Urinary bladder (tissue), 4 donors: ENCODE data around the gene EDNRA. TPM values are rescaled to one million over a fixed set of nuclear protein-coding genes. Genes with fewer than 3 reads are reported as not detected.

Experiments used
- DNase-seq: peaks from one replicate; pipeline ENCODE4 v3.0.0-alpha.2; 2015; ENCODE audit errors: extremely low spot score
- H3K27ac ChIP-seq: one replicate; pipeline ENCODE4 v1.5.1; 2013; ENCODE audit warnings: low read depth, mild to moderate bottlenecking, moderate library complexity
- H3K36me3 ChIP-seq: one replicate; pipeline ENCODE4 v1.6.1; 2013; ENCODE audit warnings: mild to moderate bottlenecking, moderate library complexity; ENCODE audit not compliant: insufficient read depth
- H3K4me1 ChIP-seq: one replicate; pipeline ENCODE4 v1.6.1; 2013; ENCODE audit warnings: mild to moderate bottlenecking, moderate library complexity; ENCODE audit not compliant: insufficient read depth
- H3K4me3 ChIP-seq: one replicate; pipeline ENCODE4 v1.5.1; 2013; ENCODE audit warnings: low read depth, low read length
- WGBS: extraction: QIAGEN DNeasy Blood & Tissue Kit; methylation state at CpG from one replicate; pipeline ENCODE4 v1.1.7; 2013; 5-methylcytosine and 5-hydroxymethylcytosine counted together
- polyA plus RNA-seq: library from polyadenylated mRNA; stranded (reverse); fragments of 200-250 nt; gene quantifications from one replicate; pipeline ENCODE4 v1.2.3, GENCODE V29; 2013
- total RNA-seq: library from RNA; depleted of rRNA; stranded (reverse); fragments of >200 nt; gene quantifications from one replicate; pipeline ENCODE4 v1.2.3, GENCODE V29; 2014
- donor health status: healthy with polysubstance abuse.
- donor health status: healthy.

The EDNRA gene
- total and polyA plus RNA-seq, 2 donors, result 30.1 to 98.1 TPM

DNA sequence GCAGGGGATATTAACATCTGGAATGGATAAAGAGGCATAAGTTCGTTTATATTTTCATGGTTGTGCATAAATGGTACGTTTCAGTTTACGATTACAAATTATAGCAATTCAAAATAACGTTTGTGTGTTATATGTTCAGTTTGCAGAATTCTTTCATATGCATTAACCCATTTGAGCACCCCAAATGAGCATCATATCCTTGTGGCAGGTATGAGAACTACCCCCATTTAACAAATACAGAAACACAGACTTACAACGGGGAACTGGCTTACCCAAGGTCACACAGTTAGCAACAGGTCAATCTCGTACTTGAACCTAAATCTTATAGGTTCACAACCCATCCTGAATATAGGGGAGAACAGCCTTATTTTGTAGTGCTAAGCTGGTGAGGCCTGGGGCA lies 33.1 kb downstream of the EDNRA start:
- no peak overlapping the region for H3K27ac ChIP-seq
- no peak for DNase-seq
- H3K4me3 ChIP-seq, result no peak overlapping the region
- no peaks in the 10 kb centered on the region for H3K4me1 ChIP-seq
- WGBS, result 66% methylated on average over 6 of the region's 6 CpGs
- H3K36me3 ChIP-seq, result no peaks in the 10 kb centered on the region

DNA sequence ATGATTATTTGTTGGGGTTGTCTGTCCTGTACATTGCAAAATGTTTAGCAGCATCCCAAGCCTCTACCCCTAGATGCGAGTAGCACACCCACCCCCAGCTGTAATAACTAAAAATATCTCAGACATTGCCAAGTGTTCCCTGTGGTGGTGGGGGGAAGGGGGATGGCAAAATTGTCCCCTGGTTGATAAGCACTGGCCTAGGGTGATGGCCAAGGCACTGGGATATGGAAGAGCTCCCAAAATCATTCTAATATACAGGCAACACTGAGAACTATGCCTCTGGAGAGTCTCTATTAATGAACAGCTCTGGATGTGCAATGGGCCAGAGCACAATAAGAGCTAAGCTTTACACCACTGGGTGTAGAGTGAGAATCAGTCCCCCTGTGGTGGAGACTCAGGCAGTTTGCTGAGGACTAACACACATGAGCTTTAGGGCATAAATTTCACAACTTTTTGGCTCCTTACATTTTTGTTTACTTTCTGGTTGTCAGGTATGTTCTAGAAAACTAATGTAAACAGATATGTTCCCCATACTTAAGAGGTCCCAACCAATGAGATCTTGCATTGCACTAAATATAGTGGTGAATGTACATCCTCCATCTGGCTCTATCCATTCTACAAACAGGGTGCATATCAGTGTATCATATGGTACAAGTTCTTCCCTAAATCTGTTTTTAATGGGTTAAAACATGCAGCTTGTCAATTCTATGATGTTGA lies 34.5 kb downstream of the EDNRA start:
- WGBS, result 98% methylated on average over 1 of the region's 1 CpG
- Histone ChIP-seq H3K36me3 (no peaks in the 10 kb centered on the region), H3K4me1 (no peaks in the 10 kb centered on the region), H3K27ac (no peak overlapping the region), H3K4me3 (no peak overlapping the region)
- DNase-seq, result no peak

DNA sequence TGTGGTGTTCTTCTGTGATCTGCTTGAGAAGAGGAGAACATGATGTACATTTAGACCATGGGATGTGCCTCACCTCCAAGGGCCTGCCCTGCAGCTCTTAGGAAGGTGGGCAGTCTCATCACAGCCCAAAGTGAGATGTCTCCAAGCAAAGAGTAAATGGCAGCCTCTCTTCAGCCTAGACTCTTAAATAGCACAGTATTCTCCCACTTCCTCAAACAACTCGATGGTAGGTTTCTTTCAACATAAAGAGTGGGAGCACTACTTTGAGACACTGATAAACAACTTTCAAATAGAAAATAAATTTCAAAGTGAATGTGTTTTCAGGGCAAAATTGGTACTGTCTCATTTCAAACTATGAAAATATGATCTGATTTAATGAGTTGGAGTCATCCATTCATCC lies 35.2 kb downstream of the EDNRA start:
- no peaks in the 10 kb centered on the region for H3K36me3 ChIP-seq
- no peak for DNase-seq
- H3K4me1 ChIP-seq, result no peaks in the 10 kb centered on the region
- no peak overlapping the region for H3K4me3 ChIP-seq
- H3K27ac ChIP-seq, result no peak overlapping the region
- WGBS, result 67% methylated on average over 1 of the region's 1 CpG

DNA sequence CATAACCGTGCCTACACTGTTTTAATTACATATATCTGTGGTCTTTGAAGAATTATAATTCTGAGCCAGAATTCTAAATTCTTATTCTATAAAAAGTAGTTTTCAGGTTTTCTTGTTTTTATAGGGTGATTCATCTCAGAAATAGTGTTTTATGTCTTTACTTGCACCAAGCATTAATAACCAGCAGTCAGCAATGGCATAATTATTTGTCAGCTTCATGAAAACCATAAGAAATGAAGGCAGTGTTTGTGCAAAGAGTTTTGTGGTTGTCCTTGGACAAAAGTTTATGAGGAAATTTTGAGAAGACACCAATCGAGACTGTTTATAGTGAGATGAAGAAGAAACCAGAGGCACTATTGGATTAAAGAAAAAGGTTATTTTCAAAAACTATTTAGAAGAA lies 37.2 kb downstream of the EDNRA start:
- Histone ChIP-seq H3K4me3 (no peak overlapping the region), H3K36me3 (no peaks in the 10 kb centered on the region), H3K27ac (no peak overlapping the region), H3K4me1 (no peaks in the 10 kb centered on the region)
- WGBS, result 64% methylated on average over 2 of the region's 2 CpGs
- no peak for DNase-seq

DNA sequence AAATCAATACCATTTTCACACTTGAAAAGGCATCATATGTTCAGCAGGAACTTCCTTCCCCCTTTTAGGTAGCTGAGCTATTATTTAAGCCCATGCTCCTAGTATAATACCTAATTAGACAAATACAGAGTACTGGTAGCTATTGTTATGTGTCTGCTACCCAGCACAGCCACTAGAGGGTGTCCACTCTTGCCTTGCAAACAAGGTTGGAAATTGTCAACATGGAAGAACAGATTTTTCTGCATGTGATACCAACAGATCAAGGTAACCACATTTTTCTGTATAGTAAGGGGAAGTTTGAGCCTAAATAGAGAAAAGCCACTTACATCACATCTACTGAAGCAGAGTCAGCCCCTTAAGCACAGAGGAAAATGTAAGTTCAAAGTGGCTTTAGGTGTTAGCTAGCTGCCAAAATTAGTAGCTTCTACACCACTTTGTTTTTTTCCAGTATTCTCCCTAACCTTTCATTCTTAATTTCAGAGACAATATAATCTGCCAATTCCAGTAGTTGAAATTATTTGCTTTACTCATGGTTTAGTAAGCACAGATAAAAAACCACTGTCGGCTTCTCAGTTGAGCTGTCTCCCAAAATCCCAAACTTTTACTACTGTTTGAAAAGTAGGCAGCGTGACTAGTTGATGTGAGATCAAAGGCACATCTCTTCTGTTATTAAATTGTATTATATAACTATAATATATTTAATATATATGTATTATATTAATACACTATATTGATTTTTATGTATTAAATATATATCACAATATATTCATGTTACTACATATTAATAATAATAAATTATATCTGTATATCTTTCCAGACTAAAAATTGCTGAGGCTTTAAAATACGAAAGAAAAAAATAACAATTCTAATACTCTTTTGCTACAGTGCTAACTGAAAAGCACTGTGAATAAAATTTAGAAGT lies 38.2 kb downstream of the EDNRA start:
- Histone ChIP-seq H3K4me1 (no peaks in the 10 kb centered on the region), H3K4me3 (no peak overlapping the region), H3K36me3 (no peaks in the 10 kb centered on the region), H3K27ac (no peak overlapping the region)
- no peak for DNase-seq
- WGBS, result 79% methylated on average over 3 of the region's 3 CpGs

DNA sequence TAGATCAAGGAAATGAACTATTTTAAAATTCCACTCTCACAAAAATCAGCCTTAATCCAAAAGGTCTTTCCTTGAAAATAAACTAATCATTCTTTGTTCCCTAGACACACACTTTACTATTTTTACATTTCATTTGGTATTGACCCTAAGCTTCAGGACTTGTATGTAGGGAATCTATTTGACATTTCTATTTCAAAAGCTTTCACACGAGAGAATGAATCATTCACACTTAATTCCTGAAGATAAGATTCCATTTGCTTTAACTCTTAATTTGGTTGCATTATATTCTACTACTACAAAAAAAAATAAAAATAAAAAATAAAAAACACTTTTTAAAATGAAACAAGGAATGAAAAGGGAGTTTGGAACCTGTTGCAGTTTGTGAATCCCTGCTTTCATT lies 43.7 kb downstream of the EDNRA start:
- no peak for DNase-seq
- Histone ChIP-seq H3K27ac (no peak overlapping the region), H3K36me3 (no peaks in the 10 kb centered on the region), H3K4me3 (no peak overlapping the region), H3K4me1 (no peaks in the 10 kb centered on the region)
- 19% methylated on average over 1 of the region's 1 CpG for WGBS

DNA sequence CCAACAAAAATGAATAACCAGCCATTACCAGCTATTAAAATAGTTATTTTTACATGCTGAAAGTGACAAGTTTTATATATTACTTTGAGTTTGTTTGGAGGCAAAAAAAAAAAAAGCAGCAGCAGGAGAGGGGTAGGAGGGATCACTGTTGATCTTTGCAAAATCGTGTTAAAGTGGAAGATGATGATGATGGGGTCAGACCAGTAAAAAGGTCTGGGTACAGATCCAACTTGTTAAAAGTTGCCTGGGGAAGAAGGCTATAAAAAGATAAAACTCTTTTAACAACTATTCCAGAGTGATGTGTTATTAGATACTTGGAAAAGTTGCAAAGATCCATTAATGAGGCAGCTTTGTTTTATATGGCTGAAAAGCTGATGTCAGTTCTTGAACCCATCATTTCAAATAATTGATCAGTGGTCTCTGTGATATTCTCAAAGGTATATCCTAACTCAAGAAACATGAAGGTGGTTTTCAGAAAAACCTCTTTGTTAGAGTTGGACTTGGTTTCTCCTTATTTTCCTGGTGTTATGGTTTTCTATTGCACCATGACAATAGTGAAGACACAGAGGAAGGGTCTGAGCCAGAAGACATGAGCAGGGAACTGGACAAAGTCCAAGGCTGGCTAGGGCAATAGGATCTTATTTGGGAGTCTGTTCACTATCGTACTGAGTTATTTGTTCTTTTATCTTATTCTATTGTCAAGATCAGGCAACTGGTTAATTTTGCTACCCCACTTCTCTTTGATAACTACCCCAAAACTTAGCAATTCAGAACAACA lies 44.8 kb downstream of the EDNRA start:
- Histone ChIP-seq H3K4me3 (no peak overlapping the region), H3K4me1 (no peaks in the 10 kb centered on the region), H3K36me3 (no peaks in the 10 kb centered on the region), H3K27ac (no peak overlapping the region)
- 20% methylated on average over 2 of the region's 2 CpGs for WGBS
- DNase-seq, result peak; percentile 46

DNA sequence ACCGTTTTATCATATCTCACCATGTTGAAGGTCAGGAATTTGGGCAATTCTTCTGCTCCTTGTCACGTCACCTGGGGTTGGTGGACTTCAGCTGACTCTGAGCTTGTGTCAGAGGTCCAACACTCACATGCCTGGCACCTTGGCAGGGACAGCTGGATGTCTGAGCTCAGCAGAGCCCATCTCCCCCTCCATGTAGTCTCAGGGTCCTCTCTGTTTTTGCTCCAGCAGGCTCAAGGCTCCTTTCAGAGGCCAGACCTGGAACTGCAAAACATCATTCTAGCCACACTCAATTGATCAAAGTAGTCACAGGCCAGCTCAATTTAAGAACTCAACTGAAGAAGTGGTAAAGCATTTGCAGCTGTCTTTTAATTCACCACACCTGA lies 45.4 kb downstream of the EDNRA start:
- H3K27ac ChIP-seq, result no peak overlapping the region

DNA sequence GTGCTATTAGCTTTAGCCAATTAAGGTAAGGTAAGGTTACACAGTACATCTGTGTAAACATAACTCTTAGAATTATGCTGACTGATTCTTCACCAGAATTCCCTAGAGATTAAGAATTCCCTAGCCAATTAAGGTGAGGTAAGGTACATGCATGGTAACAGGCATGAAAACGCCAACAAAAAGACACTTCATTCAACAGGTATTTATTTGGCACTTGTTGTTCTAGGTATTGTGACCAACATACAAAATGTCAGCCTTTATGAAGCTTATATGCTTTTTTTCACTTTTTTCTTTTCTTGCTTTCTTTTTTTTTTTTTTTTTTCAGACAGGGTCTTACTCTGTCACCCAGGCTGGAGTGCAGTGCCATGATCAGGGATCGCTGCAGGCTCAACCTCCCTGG lies 47.2 kb downstream of the EDNRA start:
- Histone ChIP-seq H3K4me3 (no peak overlapping the region), H3K36me3 (no peaks in the 10 kb centered on the region), H3K4me1 (no peaks in the 10 kb centered on the region), H3K27ac (no peak overlapping the region)
- no peak for DNase-seq
- WGBS, result 94% methylated on average over 2 of the region's 2 CpGs

More for the DNA sequence above, 45.4 kb downstream of the EDNRA start:
- Histone ChIP-seq H3K4me3 (no peak overlapping the region), H3K36me3 (no peaks in the 10 kb centered on the region), H3K4me1 (no peaks in the 10 kb centered on the region)
- DNase-seq, result no peak
- 56% methylated on average over 2 of the region's 2 CpGs for WGBS

DNA sequence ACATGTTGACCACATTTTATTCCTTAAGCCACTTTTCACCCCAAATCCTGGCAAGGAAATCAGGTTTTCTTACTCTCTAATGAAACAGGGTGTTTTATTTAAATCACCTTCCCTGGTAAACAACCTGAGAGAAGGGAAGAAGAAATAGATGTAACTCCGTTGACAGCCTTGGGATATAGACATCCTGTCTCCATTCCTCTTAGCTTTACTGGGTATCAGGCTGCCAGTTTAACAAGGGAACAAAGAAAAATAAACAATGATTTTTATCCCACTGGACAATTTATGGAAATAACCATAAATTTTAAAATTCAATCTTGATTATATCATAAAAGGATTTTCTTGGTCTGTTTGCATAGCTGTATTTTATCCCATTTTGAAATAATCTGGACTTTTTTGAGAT lies 49.2 kb downstream of the EDNRA start:
- 65% methylated on average over 1 of the region's 1 CpG for WGBS
- Histone ChIP-seq H3K36me3 (no peaks in the 10 kb centered on the region), H3K27ac (no peak overlapping the region), H3K4me1 (peaks cover 2% of the 10 kb centered on the region), H3K4me3 (no peak overlapping the region)
- DNase-seq, result no peak

DNA sequence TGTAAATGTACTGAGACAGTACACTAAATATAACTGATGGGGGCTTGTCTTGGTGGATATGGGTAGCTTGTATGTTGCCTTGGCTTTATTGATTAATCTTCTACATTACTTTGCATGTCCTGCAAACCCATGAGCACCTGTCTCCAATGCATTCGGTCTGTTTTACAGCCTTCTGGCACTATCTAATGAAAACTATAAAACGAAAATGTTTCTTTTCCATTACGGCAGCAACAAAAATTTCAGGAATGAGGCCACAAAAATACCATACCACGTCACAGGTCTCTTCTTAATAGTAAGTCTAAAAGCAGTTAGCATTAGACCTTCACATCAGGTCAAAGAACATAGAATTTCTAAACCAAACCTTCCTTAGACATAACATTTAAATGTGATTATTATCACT lies 49.8 kb downstream of the EDNRA start:
- WGBS, result 47% methylated on average over 4 of the region's 4 CpGs
- Histone ChIP-seq H3K4me3 (no peak overlapping the region), H3K27ac (no peak overlapping the region), H3K4me1 (peaks cover 2% of the 10 kb centered on the region), H3K36me3 (no peaks in the 10 kb centered on the region)
- no peak for DNase-seq

DNA sequence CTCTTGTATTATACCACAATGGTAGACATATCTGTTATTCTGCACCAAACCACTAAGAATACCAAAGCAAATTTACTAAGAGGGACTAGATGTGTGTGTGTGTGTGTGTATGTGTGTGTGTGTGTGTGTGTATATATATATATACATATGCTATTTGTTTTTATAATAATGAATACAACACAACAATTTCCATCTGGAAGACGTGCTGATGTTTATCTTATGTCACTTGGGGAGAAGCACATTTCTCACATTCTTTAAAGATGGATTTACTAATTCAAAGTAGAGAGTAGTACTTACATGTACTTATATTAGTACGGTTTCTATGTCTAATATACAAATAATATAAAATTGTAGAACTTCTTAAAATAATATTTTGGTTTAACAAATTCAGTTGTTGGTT lies 52.0 kb downstream of the EDNRA start:
- 72% methylated on average over 2 of the region's 2 CpGs for WGBS
- Histone ChIP-seq H3K36me3 (no peaks in the 10 kb centered on the region), H3K4me3 (no peak overlapping the region), H3K27ac (no peak overlapping the region), H3K4me1 (peaks cover 2% of the 10 kb centered on the region)
- DNase-seq, result no peak

DNA sequence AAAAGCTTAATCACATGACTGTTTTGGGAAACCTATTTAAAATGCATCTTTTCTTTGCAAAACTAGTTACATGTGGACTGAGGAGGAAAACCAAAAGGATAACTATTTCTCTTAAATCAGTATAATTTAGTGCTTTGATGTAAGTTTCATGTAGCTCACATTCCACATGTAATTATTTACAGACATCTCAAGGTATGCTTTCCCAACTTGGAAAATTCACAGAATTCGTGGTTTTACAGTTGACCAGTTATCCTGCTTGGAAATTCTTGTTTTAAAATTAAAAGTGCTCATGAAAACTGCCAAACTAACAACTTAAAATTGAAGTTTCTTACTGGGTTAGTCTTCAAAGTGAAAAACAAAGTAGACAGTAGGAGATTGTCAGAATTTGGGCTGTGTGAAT lies 52.4 kb downstream of the EDNRA start:
- no peak for DNase-seq
- no peak overlapping the region for H3K27ac ChIP-seq
- H3K4me1 ChIP-seq, result peaks cover 2% of the 10 kb centered on the region
- H3K36me3 ChIP-seq, result no peaks in the 10 kb centered on the region
- WGBS, result 84% methylated on average over 1 of the region's 1 CpG
- H3K4me3 ChIP-seq, result no peak overlapping the region
